Upper lobe of left lung (tissue), 6 donors: ENCODE results near the gene GPSM1. TPM values are rescaled to one million over a fixed set of nuclear protein-coding genes. Genes with fewer than 3 reads are reported as not detected.

Experiments
- ATAC-seq, 2 donors: fragments of 200-7000 bp; cut with Tn5 transposase; one replicate each; pipeline ENCODE4 v1.9.1; 2022; ENCODE audit warnings: mild to moderate bottlenecking in 2 of 2, moderate library complexity in 2 of 2; ENCODE audit not compliant: low FRiP score in 2 of 2
- DNase-seq, 2 donors: peaks; one replicate each; pipeline ENCODE4 v3.0.0-alpha.2; 2019 to 2020
- H3K27ac ChIP-seq, 4 donors: fragments of 200-600 bp; sonication (generic); one replicate each; pipeline ENCODE4 v1.5.1; 2016 to 2019
- H3K27me3 ChIP-seq, 4 donors: fragments of 200-600 bp; sonication (generic); one replicate each; pipeline ENCODE4 v1.5.1; 2017 to 2019
- H3K36me3 ChIP-seq, 4 donors: fragments of 200-600 bp; sonication (generic); one replicate each; pipeline ENCODE4 v1.5.1; 2016 to 2019
- H3K4me1 ChIP-seq, 4 donors: fragments of 200-600 bp; sonication (generic); one replicate each; pipeline ENCODE4 v1.5.1; 2018 to 2019
- H3K4me3 ChIP-seq, 4 donors: fragments of 200-600 bp; sonication (generic); one replicate each; pipeline ENCODE4 v1.5.1; 2017 to 2019; ENCODE audit warnings: mild to moderate bottlenecking in 2 of 4, moderate library complexity in 1 of 4
- H3K9me3 ChIP-seq, 4 donors: fragments of 200-600 bp; sonication (generic); one replicate each; pipeline ENCODE4 v1.5.1; 2018 to 2019
- CTCF ChIP-seq, 6 experiments: fragments of 450-650 bp in 4 of 6; fragments of 200-600 bp in 2 of 6; sonication (generic) in 2 of 6; IDR thresholded peaks; one replicate each; pipeline ENCODE4 v1.5.1; 2016 to 2019; ENCODE audit warnings: antibody characterized with exemption in 6 of 6
- EP300 ChIP-seq, 4 donors: sonication (generic); formaldehyde crosslinking; IDR thresholded peaks; one replicate each; pipeline ENCODE4 v1.5.1; 2017; ENCODE audit warnings: antibody characterized with exemption in 4 of 4, control low read depth in 2 of 4
- POLR2A ChIP-seq, 4 donors: fragments of 450-650 bp; IDR thresholded peaks; one replicate each; pipeline ENCODE4 v1.5.1; 2016 to 2017; ENCODE audit warnings: antibody characterized with exemption in 4 of 4, mild to moderate bottlenecking in 2 of 4
- POLR2AphosphoS5 ChIP-seq, 2 donors: sonication (generic); formaldehyde crosslinking; IDR thresholded peaks; one replicate each; pipeline ENCODE4 v1.5.1; 2017; ENCODE audit warnings: antibody characterized with exemption in 2 of 2
- WGBS, 2 donors: methylation state at CpG; one replicate each; pipeline ENCODE4 v1.1.5; 2017 to 2018; 5-methylcytosine and 5-hydroxymethylcytosine counted together
- total RNA-seq, 6 donors: library from RNA; depleted of rRNA in 4 of 6; stranded (reverse); fragments of >200 nt in 4 of 6; gene quantifications; one replicate each; pipeline versions ENCODE4 v1.1.0 to v1.2.1, GENCODE V29; 2016 to 2021
- donor health status: DM: no; HTN: no; CAD: no; lungs with moderate emphysema.
- donor health status: DM: no; HTN: yes; CAD: no; lungs with severe emphysema.

Gene GPSM1
- total RNA-seq, 6 donors from 2014 or later = 10.0 to 78.6 (median 24.2) TPM

GRCh38 chr9:136339173-136339957 is 12.0 kb downstream of the GPSM1 start:
- Histone ChIP-seq H3K36me3 (peaks cover 0 to 25% (median 8%) of the 10 kb centered on the region in 4 donors), H3K27ac (peak overlapping the region in 1 of 4 donors; percentile 13), H3K27me3 (no peaks in the 10 kb centered on the region), H3K4me1 (peaks cover 17 to 28% (median 17%) of the 10 kb centered on the region in 4 donors), H3K9me3 (no peaks in the 10 kb centered on the region), H3K4me3 (no peak overlapping the region)
- DNase-seq = peak; percentile 76 to 96
- 54 to 66% methylated on average over 19 to 27 of the region's 32 CpGs for WGBS, 2 donors
- peak; percentile 64 to 67 for ATAC-seq
- no peak for TF ChIP-seq POLR2AphosphoS5 (IDR thresholded peaks at IDR 0.05)
- TF ChIP-seq POLR2A (IDR thresholded peaks at IDR 0.05) = no peak
- no peak for TF ChIP-seq EP300 (IDR thresholded peaks at IDR 0.05)
- peak; percentile 73 to 93 (median 86) for TF ChIP-seq CTCF (IDR thresholded peaks at IDR 0.05)

GRCh38 chr9:136339958-136340310 is 12.6 kb downstream of the GPSM1 start:
- H3K27ac ChIP-seq = no peak overlapping the region
- 90 to 96% methylated on average over 5 to 12 of the region's 12 CpGs for WGBS, 2 donors
- H3K9me3 ChIP-seq = no peaks in the 10 kb centered on the region
- H3K4me3 ChIP-seq = no peak overlapping the region
- no peaks in the 10 kb centered on the region for H3K27me3 ChIP-seq
- DNase-seq = peak in 1 of 2 donors; percentile 44
- H3K36me3 ChIP-seq = peaks cover 0 to 25% (median 8%) of the 10 kb centered on the region in 4 donors
- ATAC-seq = no peak
- peaks cover 21 to 34% (median 22%) of the 10 kb centered on the region in 4 donors for H3K4me1 ChIP-seq
- no peak for TF ChIP-seq POLR2AphosphoS5 (IDR thresholded peaks at IDR 0.05)
- TF ChIP-seq CTCF (IDR thresholded peaks at IDR 0.05) = no peak
- TF ChIP-seq EP300 (IDR thresholded peaks at IDR 0.05) = no peak
- TF ChIP-seq POLR2A (IDR thresholded peaks at IDR 0.05) = no peak

GRCh38 chr9:136340356-136341041 is 13.2 kb downstream of the GPSM1 start:
- ATAC-seq (no peak), DNase-seq (peak in 1 of 2 donors; percentile 78)
- WGBS, 2 donors = 91 to 100% methylated on average over 4 to 27 of the region's 28 CpGs
- Histone ChIP-seq H3K36me3 (peaks cover 0 to 25% (median 5%) of the 10 kb centered on the region in 4 donors), H3K4me3 (no peak overlapping the region), H3K4me1 (peaks cover 27 to 39% (median 27%) of the 10 kb centered on the region in 4 donors), H3K27me3 (no peaks in the 10 kb centered on the region), H3K9me3 (no peaks in the 10 kb centered on the region), H3K27ac (peak overlapping the region in 1 of 4 donors; percentile 31)
- TF ChIP-seq POLR2AphosphoS5 (IDR thresholded peaks at IDR 0.05) (no peak), POLR2A (IDR thresholded peaks at IDR 0.05) (no peak), CTCF (IDR thresholded peaks at IDR 0.05) (no peak), EP300 (IDR thresholded peaks at IDR 0.05) (no peak)

- 87% methylated on average over 13 to 18 of the region's 18 CpGs for WGBS, 2 donors
- peak in 1 of 2 donors; percentile 64 for DNase-seq
- Histone ChIP-seq H3K4me1 (peaks cover 32 to 46% (median 34%) of the 10 kb centered on the region in 4 donors), H3K27me3 (no peaks in the 10 kb centered on the region), H3K36me3 (peaks cover 0 to 19% (median 4%) of the 10 kb centered on the region in 4 donors), H3K4me3 (no peak overlapping the region), H3K9me3 (no peaks in the 10 kb centered on the region), H3K27ac (peak overlapping the region in 1 of 4 donors; percentile 31)
- ATAC-seq = no peak
- TF ChIP-seq POLR2AphosphoS5 (IDR thresholded peaks at IDR 0.05) = no peak
- TF ChIP-seq POLR2A (IDR thresholded peaks at IDR 0.05) = no peak
- TF ChIP-seq EP300 (IDR thresholded peaks at IDR 0.05) = no peak
- no peak for TF ChIP-seq CTCF (IDR thresholded peaks at IDR 0.05)
Observed at GRCh38 chr9:136341042-136341655, 13.8 kb downstream of the GPSM1 start.
